B cell (primary cell): Measurements from ENCODE around the gene ARHGAP25. TPM values are rescaled to one million over a fixed set of nuclear protein-coding genes. Genes with fewer than 3 reads are reported as not detected.

Experiments used
- ATAC-seq: fragments of 200-7000 bp; cut with Tn5 transposase; one replicate; pipeline ENCODE4 v1.10.0; 2021; ENCODE audit warnings: low read depth, mild to moderate bottlenecking, moderate number of reproducible peaks, moderate library complexity
- CTCF ChIA-PET: fragments of 350-600 bp; sonication (Branson Sonifier 250); formaldehyde crosslinking; loops from one replicate; lab custom pipeline; 2021; ENCODE audit warnings: antibody characterized with exemption, inconsistent platforms; lab: Charles Lee
- POLR2A ChIA-PET: fragments of 350-600 bp; sonication (Branson Sonifier 250); formaldehyde crosslinking; loops from one replicate; lab custom pipeline; 2021; ENCODE audit warnings: antibody characterized with exemption; lab: Charles Lee
- DNase-seq: peaks from one replicate; pipeline ENCODE4 v3.0.0; 2013
- H2AFZ ChIP-seq: 2 replicates; pipeline ENCODE4 v1.6.1; 2012; ENCODE audit warnings: mild to moderate bottlenecking, low read depth, low read length; ENCODE audit not compliant: insufficient read depth, poor library complexity, severe bottlenecking
- H3K27ac ChIP-seq, 2 donors: 1 replicate in 1 of 2; 2 replicates in 1 of 2; pipeline ENCODE4 v1.5.1; 2012 to 2013; ENCODE audit warnings: low read length in 2 of 2, mild to moderate bottlenecking in 2 of 2, moderate library complexity in 1 of 2
- H3K27me3 ChIP-seq, 4 experiments: fragments of 200-600 bp in 1 of 4; sonication (generic) in 1 of 4; replicated peaks in 1 of 4; 1 replicate in 2 of 4; 2 replicates in 2 of 4; pipeline versions ENCODE4 v1.6.1 to v1.7.0; 2013 to 2016; ENCODE audit warnings: low read length in 3 of 4, mild to moderate bottlenecking in 2 of 4, mixed read lengths in 1 of 4, moderate library complexity in 1 of 4; ENCODE audit not compliant: insufficient read depth in 4 of 4, control insufficient read depth in 3 of 4; ENCODE audit errors: control extremely low read depth in 1 of 4
- H3K36me3 ChIP-seq, 2 experiments: replicated peaks in 1 of 2; 1 replicate in 1 of 2; 2 replicates in 1 of 2; pipeline versions ENCODE4 v1.6.1 to v1.7.1; 2013; ENCODE audit warnings: low read length in 1 of 2; ENCODE audit not compliant: insufficient read depth in 2 of 2, control insufficient read depth in 1 of 2; ENCODE audit errors: control extremely low read depth in 1 of 2, extremely low read depth in 1 of 2
- H3K4me1 ChIP-seq, 2 donors: fragments of 200-600 bp in 1 of 2; sonication (generic) in 1 of 2; 1 replicate in 1 of 2; 2 replicates in 1 of 2; pipeline versions ENCODE4 v1.5.1 to v1.6.1; 2013 to 2017; ENCODE audit warnings: low read length in 2 of 2; ENCODE audit not compliant: control insufficient read depth in 2 of 2, insufficient read depth in 2 of 2
- H3K4me2 ChIP-seq: replicated peaks from 2 replicates; pipeline ENCODE3; 2012; ENCODE audit warnings: mild to moderate bottlenecking, low read depth, low read length; ENCODE audit not compliant: poor library complexity, severe bottlenecking
- H3K4me3 ChIP-seq, 5 experiments: fragments of 200-600 bp in 1 of 5; sonication (generic) in 1 of 5; 1 replicate in 3 of 5; 2 replicates in 2 of 5; pipeline versions ENCODE4 v1.5.1 to v1.7.0; 2011 to 2016; ENCODE audit warnings: low read length in 4 of 5, mild to moderate bottlenecking in 4 of 5, low read depth in 2 of 5, control low read depth in 1 of 5, moderate library complexity in 1 of 5; ENCODE audit not compliant: insufficient read depth in 1 of 5; ENCODE audit errors: control extremely low read depth in 1 of 5, extremely low read depth in 1 of 5
- H3K79me2 ChIP-seq: fragments of 200-600 bp; sonication (generic); one replicate; pipeline ENCODE4 v1.6.0; 2016; ENCODE audit warnings: low read length; ENCODE audit not compliant: control insufficient read depth, insufficient read depth
- H3K9ac ChIP-seq: fragments of 200-600 bp; sonication (generic); 2 replicates; pipeline ENCODE4 v1.6.1; 2017; ENCODE audit warnings: mild to moderate bottlenecking, low read length, moderate library complexity
- H3K9me3 ChIP-seq, 3 donors: one replicate each; pipeline versions ENCODE4 v1.6.1 to v1.7.1; 2013; ENCODE audit warnings: low read length in 2 of 3; ENCODE audit not compliant: control insufficient read depth in 2 of 3, insufficient read depth in 1 of 3; ENCODE audit errors: control extremely low read depth in 1 of 3
- H4K20me1 ChIP-seq: 2 replicates; pipeline ENCODE4 v1.6.0; 2012; ENCODE audit warnings: mild to moderate bottlenecking, low read length; ENCODE audit not compliant: insufficient read depth, control insufficient read depth, poor library complexity, severe bottlenecking
- H3K27ac Mint-ChIP-seq: one replicate; pipeline ENCODE4 v1.8.0; 2021; ENCODE audit warnings: mixed read lengths
- H3K27me3 Mint-ChIP-seq: one replicate; pipeline ENCODE4 v1.8.0; 2021; ENCODE audit warnings: mixed read lengths
- H3K4me1 Mint-ChIP-seq: one replicate; pipeline ENCODE4 v1.8.0; 2021; ENCODE audit warnings: mixed read lengths
- H3K4me3 Mint-ChIP-seq: one replicate; pipeline ENCODE4 v1.8.0; 2021; ENCODE audit warnings: mixed read lengths
- H3K9me3 Mint-ChIP-seq: one replicate; pipeline ENCODE4 v1.8.0; 2022; ENCODE audit warnings: mixed read lengths; ENCODE audit not compliant: insufficient read depth
- CTCF ChIP-seq: fragments of 200-600 bp; IDR thresholded peaks from one replicate; pipeline ENCODE4 v1.8.0; 2022; ENCODE audit warnings: antibody characterized with exemption, mild to moderate bottlenecking
- EZH2 ChIP-seq: IDR thresholded peaks from 2 replicates; pipeline ENCODE4 v1.6.1; 2012; ENCODE audit warnings: borderline replicate concordance, low read depth, mild to moderate bottlenecking, moderate library complexity, low read length; ENCODE audit not compliant: insufficient read depth, poor library complexity, severe bottlenecking
- WGBS: methylation state at CpG from one replicate; pipeline ENCODE4 v1.1.5; 2013; ENCODE audit warnings: missing lambda C conversion rate; ENCODE audit not compliant: insufficient coverage; 5-methylcytosine and 5-hydroxymethylcytosine counted together
- intact Hi-C: fragments of 100-400 bp; cut with micrococcal nuclease; formaldehyde crosslinking; loops from one replicate; pipeline ENCODE4 v1.10.0; 2022
- polyA plus RNA-seq: library from polyadenylated mRNA; depleted of rRNA; stranded (reverse); fragments of >200 nt; gene quantifications from 2 replicates; pipeline ENCODE4 v1.2.3, GENCODE V29; 2012
- total RNA-seq, 2 donors: library from RNA; stranded (reverse); fragments of 120-200 nt in 1 of 2; gene quantifications; 1 replicate in 1 of 2; 2 replicates in 1 of 2; pipeline versions ENCODE4 v1.2.3 to v1.2.4, GENCODE V29; 2013 to 2022

ARHGAP25 gene
- total and polyA plus RNA-seq, 2 donors (not counting 1 experiment from before 2014, with no cell fraction given), result 97.9 to 207 TPM

DNA sequence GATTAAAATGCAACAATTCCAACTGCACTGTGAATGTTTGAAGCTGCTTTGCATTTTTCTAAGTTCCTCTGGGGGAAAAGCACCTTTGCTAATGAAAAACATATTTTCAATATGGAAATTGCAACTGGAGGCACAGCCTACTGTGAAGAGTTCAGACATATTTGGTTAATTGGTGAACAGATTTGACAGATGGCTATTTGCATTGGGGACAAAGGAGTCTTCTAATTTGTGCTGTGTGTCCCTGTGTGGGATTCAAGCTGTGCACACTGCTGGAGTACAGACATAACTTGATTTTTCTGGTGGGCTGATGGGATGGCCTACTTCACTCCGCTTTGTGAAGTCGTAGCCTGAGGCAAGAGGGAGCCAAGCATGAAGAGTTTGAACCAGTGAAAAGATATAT is 40.7 kb upstream of the ARHGAP25 start:
- 100% methylated on average over 1 of the region's 2 CpGs for WGBS
- ChIA-PET POLR2A (no interaction called here), CTCF (interaction anchor here (1.0 to 2.0 kb wide), 2 partner anchors 15 to 214 kb away, joined by 3 to 5 read pairs; no protein-coding TSS in a partner anchor)
- Histone ChIP-seq H3K79me2 (no peaks in the 10 kb centered on the region), H3K9me3 (no peaks in the 10 kb centered on the region), H3K27ac (no peak overlapping the region), H3K4me3 (no peak overlapping the region), H3K4me1 (peaks cover 32 to 33% of the 10 kb centered on the region in 2 donors), H3K4me2 (no peak overlapping the region), H3K9ac (no peak overlapping the region), H2AFZ (no peak overlapping the region), H3K27me3 (no peaks in the 10 kb centered on the region), H3K36me3 (no peaks in the 10 kb centered on the region), H4K20me1 (no peaks in the 10 kb centered on the region)
- DNase-seq, result no peak
- no peak for TF ChIP-seq CTCF
- TF ChIP-seq EZH2, result no peak
- H3K4me3 Mint-ChIP-seq, result no peak overlapping the region
- H3K9me3 Mint-ChIP-seq, result no peaks in the 10 kb centered on the region
- no peak for ATAC-seq
- intact Hi-C loops, result loop anchor here (5.0 kb wide), 1 partner anchor 33 kb away; no protein-coding TSS in a partner anchor
- H3K27me3 Mint-ChIP-seq, result no peaks in the 10 kb centered on the region
- H3K27ac Mint-ChIP-seq, result no peak overlapping the region
- peaks cover 35% of the 10 kb centered on the region for H3K4me1 Mint-ChIP-seq

- TF ChIP-seq EZH2, result no peak
- no peak for TF ChIP-seq CTCF
- no peaks in the 10 kb centered on the region for H3K9me3 Mint-ChIP-seq
- H3K79me2 ChIP-seq, result no peaks in the 10 kb centered on the region
- CTCF ChIA-PET, result interaction anchor here (1.7 kb wide), 1 partner anchor 13 kb away, joined by 6 read pairs; no protein-coding TSS in a partner anchor
- H3K4me2 ChIP-seq, result no peak overlapping the region
- no peak overlapping the region for H3K27ac Mint-ChIP-seq
- no peak overlapping the region for H3K9ac ChIP-seq
- H3K27ac ChIP-seq, result no peak overlapping the region
- peaks cover 0 to 3% (median 0%) of the 10 kb centered on the region in 3 donors for H3K9me3 ChIP-seq
- no peak overlapping the region for H2AFZ ChIP-seq
- H4K20me1 ChIP-seq, result no peaks in the 10 kb centered on the region
- DNase-seq (no peak), ATAC-seq (no peak)
- H3K4me3 Mint-ChIP-seq, result no peak overlapping the region
- no peaks in the 10 kb centered on the region for H3K27me3 ChIP-seq
- peaks cover 15% of the 10 kb centered on the region for H3K4me1 Mint-ChIP-seq
- WGBS, result 100% methylated on average over 2 of the region's 4 CpGs
- intact Hi-C loops, result no loop called here
- POLR2A ChIA-PET, result no interaction called here
- no peaks in the 10 kb centered on the region for H3K36me3 ChIP-seq
- peaks cover 12 to 14% of the 10 kb centered on the region in 2 donors for H3K4me1 ChIP-seq
- no peaks in the 10 kb centered on the region for H3K27me3 Mint-ChIP-seq
- no peak overlapping the region for H3K4me3 ChIP-seq
Measured at GRCh38 chr2:68695971-68696370, 38.6 kb upstream of the ARHGAP25 start.
